GM19372 (cell line): ENCODE results near the gene CLDN22.
"Not testable (repeated sequence)": the region's sequence is repeated elsewhere in the genome, so short reads cannot be mapped to it uniquely, and the experiment has no call there.

Source experiments
- ATAC-seq: cut with Tn5 transposase; IDR thresholded peaks from one replicate; pipeline ENCODE4 v1.9.1; 2021; ENCODE audit warnings: mild to moderate bottlenecking, low read depth, moderate library complexity; ENCODE audit not compliant: unreplicated experiment

CLDN22 gene

GRCh38 chr4:183347566-183347965 is 27.5 kb upstream of the CLDN22 start:
- no peak for ATAC-seq

- ATAC-seq, result no peak
These were observed 27.1 kb upstream of the CLDN22 start for GRCh38 chr4:183347146-183347545.

- ATAC-seq, result no peak
These were observed 25.2 kb upstream of the CLDN22 start for GRCh38 chr4:183345261-183345660.

- no peak for ATAC-seq
These were observed 24.6 kb upstream of the CLDN22 start for GRCh38 chr4:183344523-183345255.

DNA sequence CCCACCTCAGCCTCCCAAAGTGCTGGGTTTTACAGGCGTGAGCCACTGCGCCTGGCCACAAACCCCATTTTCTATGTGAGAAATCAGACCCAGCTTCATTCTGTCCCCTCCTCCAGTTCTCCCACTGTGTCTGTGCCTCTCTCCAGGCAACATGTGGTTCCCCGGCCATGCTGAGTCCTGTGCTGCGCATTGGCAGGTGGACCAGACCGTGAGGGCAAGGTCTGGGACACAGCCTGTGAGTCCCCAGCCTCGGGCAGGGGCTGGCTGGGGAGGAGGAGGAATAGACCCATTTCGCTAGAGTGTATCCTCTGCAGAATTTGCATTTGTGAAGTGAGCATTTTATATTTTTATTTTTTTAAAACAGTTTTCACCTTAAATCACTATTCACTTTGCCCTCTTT is 23.7 kb upstream of the CLDN22 start:
- no peak for ATAC-seq

- peak; percentile 46 for ATAC-seq
These were observed 22.8 kb upstream of the CLDN22 start for GRCh38 chr4:183342541-183343533.

- no peak for ATAC-seq
These were observed 17.8 kb upstream of the CLDN22 start for GRCh38 chr4:183337833-183338232.

DNA sequence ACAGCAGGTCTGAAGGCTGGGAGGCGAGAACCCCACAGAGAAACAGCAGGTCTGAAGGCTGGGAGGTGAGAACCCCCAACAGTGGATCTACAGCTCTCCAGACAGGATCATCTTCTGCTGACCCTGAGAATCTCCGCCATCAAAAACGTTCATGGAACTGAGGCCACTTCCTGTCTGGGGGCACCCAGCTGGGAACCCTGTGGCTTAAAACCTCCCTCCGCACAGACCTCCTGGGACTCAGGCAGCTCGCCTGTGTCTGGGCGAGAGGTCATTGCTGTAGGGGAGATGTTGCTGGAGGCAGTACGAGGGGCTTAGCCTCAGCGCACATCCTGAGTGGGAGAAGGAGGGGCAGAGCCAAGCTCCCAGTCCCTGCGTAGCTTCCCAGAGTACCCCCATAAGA is 17.3 kb upstream of the CLDN22 start:
- no peak for ATAC-seq

- no peak for ATAC-seq
These were observed 15.4 kb upstream of the CLDN22 start for GRCh38 chr4:183335369-183335940.

DNA sequence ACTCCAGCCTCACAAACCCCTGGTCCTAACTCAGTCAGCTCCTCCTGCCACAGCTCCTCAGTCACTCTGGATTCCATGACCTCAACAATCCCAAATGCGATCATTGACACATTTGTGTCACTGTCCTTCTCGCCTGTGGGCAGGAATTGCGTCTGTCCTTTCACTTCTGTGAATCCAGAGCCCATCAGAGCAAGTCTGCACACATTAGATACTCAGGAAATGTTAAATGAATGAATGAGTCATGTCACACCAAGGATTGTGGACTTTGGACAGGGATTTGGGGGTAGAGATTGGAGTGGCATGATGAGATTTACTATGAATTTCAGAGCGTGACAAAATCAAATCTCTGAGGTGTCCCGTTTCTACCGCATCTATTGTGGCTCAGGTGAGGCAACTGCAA is 13.9 kb upstream of the CLDN22 start:
- no peak for ATAC-seq

- no peak for ATAC-seq
These were observed 13.1 kb upstream of the CLDN22 start for GRCh38 chr4:183333202-183333601.

DNA sequence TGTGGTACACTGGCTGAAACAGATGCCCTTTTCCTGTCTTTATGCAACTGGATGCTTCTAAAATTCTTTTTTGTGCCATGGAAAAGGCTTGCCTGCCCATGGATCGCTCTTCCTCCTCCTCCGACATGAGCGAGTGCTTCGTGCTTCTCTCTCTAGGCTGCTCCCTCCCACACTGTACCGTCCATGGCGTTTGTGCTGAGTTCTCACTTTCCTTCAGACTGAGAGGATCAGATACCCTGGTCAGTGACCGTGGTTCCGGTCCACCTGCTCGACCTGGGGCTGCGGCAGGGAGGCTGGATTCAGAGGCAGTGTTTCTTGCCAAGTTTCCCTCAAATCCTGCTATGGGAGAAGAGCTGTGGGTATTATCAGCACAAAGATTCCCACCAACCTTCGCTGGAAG is 12.4 kb upstream of the CLDN22 start:
- no peak for ATAC-seq

GRCh38 chr4:183330841-183331240 is 10.8 kb upstream of the CLDN22 start:
- no peak for ATAC-seq

DNA sequence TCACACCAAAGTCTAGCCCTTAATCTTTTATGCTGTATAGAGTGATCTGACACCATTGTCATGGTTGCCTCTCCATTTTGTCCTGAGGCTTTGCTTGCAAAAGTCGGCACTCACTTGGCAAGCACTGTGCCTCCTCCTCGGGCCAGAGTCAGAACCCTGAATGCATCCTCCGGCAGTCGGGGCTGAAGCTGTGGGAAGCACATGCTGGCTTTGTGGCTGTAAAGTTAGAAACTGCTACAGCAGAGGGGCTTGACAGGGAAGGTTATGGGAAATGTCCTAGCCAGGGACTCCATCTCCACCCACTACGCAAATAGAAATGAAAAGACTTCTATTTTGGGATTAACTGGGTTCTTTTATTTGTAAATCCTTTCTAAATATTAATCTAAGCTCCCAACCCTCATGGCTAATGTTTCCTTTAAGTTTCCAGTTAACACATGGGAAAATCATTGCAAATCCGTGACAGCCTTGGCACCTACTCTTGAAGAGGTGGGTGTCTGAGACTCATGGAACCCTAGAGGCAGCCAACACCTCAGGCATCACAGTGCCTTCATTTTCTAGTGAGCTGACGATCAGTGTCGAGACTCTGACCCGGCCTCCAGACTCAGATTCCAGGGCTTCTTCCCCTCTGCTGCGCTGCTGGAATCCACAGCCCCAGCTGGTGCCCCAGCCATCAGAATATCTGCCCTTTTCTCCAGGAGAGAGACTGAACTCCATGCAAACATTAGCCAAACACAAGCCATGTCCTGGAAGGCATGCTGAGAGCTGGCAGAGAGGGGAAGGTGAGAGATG is 10.1 kb upstream of the CLDN22 start:
- no peak for ATAC-seq

DNA sequence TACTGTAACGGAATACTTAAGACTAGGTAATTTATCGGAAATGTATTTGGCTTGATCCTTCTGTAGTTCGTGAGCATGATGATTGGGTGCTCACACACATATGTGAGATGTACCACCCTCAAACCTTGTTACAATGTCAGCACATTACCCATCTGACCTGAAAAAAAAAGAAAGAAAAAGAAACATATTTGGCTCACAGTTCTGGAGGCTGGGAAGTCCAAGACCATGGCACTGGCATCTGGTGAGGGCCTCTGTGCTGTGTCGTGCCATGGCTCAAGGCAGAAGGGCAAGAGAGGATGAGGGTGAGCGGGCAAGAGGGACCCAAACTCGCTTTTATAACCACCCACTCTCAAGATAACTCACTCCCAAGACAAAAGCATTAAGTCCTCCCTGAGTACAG is 9.2 kb upstream of the CLDN22 start:
- no peak for ATAC-seq

DNA sequence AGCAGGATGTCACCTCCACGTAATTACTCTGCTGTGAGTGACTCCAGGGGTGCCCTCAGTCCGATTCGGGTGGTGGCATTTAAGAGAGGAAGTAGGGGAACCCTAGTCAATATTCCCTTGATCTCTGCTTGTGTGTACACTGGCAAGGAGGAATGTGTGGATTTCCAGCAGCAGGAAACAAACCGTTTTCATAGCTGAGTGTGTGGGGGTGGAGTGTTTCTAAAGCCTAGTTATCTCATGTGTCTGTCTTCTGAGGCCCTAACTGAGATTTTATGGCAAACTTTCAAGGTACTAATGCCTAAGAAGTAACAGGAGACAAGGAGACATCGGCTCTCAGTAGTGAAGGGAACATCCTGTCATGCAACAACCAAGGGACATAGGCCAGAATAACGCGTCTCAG is 8.8 kb upstream of the CLDN22 start:
- no peak for ATAC-seq

GRCh38 chr4:183327827-183328226 is 7.8 kb upstream of the CLDN22 start:
- ATAC-seq, result no peak

- ATAC-seq, result no peak
These were observed 6.8 kb upstream of the CLDN22 start for GRCh38 chr4:183326853-183327252.

DNA sequence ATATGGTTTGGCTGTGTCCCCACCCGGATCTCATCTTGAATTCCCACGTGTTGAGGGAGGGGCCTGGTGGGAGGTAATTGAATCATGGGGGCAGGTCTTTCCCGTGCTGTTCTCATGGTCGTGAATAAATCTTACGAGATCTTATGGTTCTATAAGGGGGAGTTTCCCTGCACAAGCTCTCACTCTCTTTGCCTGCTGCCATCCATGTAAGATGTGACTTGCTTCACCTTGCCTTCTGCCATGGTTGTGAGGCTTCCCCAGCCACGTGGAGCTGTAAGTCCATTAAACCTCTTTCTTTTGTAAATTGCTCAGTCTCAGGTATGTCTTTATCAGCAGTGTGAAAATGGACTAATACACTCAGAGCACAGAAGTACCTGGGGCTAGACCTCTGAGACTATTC is 6.3 kb upstream of the CLDN22 start:
- not testable (repeated sequence) for ATAC-seq

- ATAC-seq, result no peak
These were observed 4.5 kb upstream of the CLDN22 start for GRCh38 chr4:183324619-183325018.
